Ascending aorta (tissue), 2 donors: ENCODE data around the gene SNX25. TPM values are rescaled to one million over a fixed set of nuclear protein-coding genes. Genes with fewer than 3 reads are reported as not detected.

Experiments
- DNase-seq, 2 donors: peaks; one replicate each; pipeline ENCODE4 v3.0.0-alpha.2; 2019; ENCODE audit warnings: low spot score in 2 of 2
- H3K27ac ChIP-seq, 2 donors: fragments of 200-600 bp; sonication (generic); one replicate each; pipeline ENCODE4 v1.5.1; 2016 to 2017; ENCODE audit warnings: mild to moderate bottlenecking in 1 of 2
- H3K27me3 ChIP-seq: fragments of 200-600 bp; sonication (generic); one replicate; pipeline ENCODE4 v1.5.1; 2017
- H3K36me3 ChIP-seq, 2 donors: fragments of 200-600 bp; sonication (generic); one replicate each; pipeline ENCODE4 v1.5.1; 2016
- H3K4me1 ChIP-seq, 2 donors: fragments of 200-600 bp; sonication (generic); one replicate each; pipeline ENCODE4 v1.5.1; 2016 to 2017; ENCODE audit warnings: mild to moderate bottlenecking in 1 of 2
- H3K4me3 ChIP-seq, 2 donors: fragments of 200-600 bp; sonication (generic); one replicate each; pipeline ENCODE4 v1.5.1; 2016 to 2017; ENCODE audit warnings: mild to moderate bottlenecking in 1 of 2
- H3K9me3 ChIP-seq, 2 donors: fragments of 200-600 bp; sonication (generic); one replicate each; pipeline ENCODE4 v1.5.1; 2016
- CTCF ChIP-seq, 3 experiments: fragments of 200-600 bp in 2 of 3; fragments of 450-650 bp in 1 of 3; sonication (generic) in 2 of 3; IDR thresholded peaks; one replicate each; pipeline ENCODE4 v1.5.1; 2016 to 2019; ENCODE audit warnings: antibody characterized with exemption in 3 of 3, mild to moderate bottlenecking in 1 of 3, moderate library complexity in 1 of 3
- intact Hi-C: fragments of 100-400 bp; cut with DNase I; formaldehyde crosslinking; loops from one replicate; pipeline ENCODE4 v1.15.1; 2023
- total RNA-seq: library from RNA; depleted of rRNA; stranded (reverse); fragments of >200 nt; gene quantifications from one replicate; pipeline ENCODE4 v1.1.0, GENCODE V29; 2016

The SNX25 gene
- total RNA-seq: 18.7 TPM

GRCh38 chr4:185209031-185209851 is at the start of gene SNX25:
TSS of gene SNX25 (plus strand) at chr4:185209598. CDS start at chr4:185209827, 229 bp downstream.
- peak; percentile 58 to 93 for DNase-seq
- no peaks in the 10 kb centered on the region for H3K36me3 ChIP-seq
- intact Hi-C loops: loop anchor here (5.0 to 10.0 kb wide), 3 partner anchors 78 to 986 kb away; partner anchors contain the start of genes CYP4V2 and UFSP2
- H3K4me3 ChIP-seq: peak within 1 kb of the TSS; percentile 63 to 86
- H3K9me3 ChIP-seq: no peaks in the 10 kb centered on the region
- peaks cover 0 to 14% of the 10 kb centered on the region in 2 donors for H3K4me1 ChIP-seq
- TF ChIP-seq CTCF (IDR thresholded peaks at IDR 0.05): peak in 1 of 3 experiments; percentile 39
- H3K27ac ChIP-seq: peak within 1 kb of the TSS; percentile 84 to 95
- no peaks in the 10 kb centered on the region for H3K27me3 ChIP-seq

DNA sequence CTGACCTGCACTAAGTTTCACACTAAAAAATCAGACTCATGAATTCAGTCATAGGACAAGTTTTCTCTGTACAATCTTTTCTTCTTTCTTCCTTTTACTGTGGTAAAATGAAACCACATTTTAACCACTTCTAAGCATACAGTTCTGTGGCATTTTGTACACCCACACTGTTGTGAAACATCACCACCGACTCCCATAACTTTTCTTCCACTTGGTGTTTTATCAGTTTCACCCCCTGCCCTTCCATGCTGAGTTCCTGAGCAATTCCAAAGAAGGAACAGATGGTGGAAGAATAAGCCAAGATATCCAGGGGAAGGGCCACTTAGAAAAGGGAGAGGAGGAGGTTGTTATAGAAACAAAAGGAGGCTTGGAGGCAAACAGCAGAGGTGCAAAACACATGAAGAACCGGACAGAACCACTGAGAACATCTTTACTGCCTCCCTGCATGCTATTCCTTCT is 43.8 kb upstream of the SNX25 start:
- intact Hi-C loops: no loop called here
- TF ChIP-seq CTCF (IDR thresholded peaks at IDR 0.05): peak in 1 of 3 experiments; percentile 13
- H3K4me1 ChIP-seq: no peaks in the 10 kb centered on the region
- peaks cover 21 to 28% of the 10 kb centered on the region in 2 donors for H3K36me3 ChIP-seq
- no peak overlapping the region for H3K4me3 ChIP-seq
- H3K27me3 ChIP-seq: no peaks in the 10 kb centered on the region
- DNase-seq: no peak
- peak overlapping the region in 1 of 2 donors; percentile 14 for H3K27ac ChIP-seq
- H3K9me3 ChIP-seq: no peaks in the 10 kb centered on the region

DNA sequence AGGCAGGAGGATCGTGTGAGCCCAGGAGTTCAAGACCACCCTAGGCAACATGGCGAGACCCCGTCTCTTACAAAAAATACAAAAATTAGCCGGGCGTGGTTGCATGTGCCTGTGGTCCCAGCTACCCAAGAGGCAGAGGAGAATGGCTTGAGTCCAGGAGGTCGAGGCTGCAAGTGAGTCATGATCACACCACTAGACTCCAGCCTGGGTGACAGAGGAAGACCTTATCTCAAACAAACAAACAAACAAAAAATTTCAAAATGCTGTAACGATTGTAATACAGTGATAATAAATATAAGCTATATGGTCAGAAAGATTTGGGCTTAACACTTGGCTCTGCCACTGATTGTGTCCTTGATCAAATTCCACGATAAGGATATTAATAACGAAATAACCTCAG is 42.2 kb upstream of the SNX25 start:
- H3K27me3 ChIP-seq: no peaks in the 10 kb centered on the region
- no peak for DNase-seq
- no peaks in the 10 kb centered on the region for H3K9me3 ChIP-seq
- no peaks in the 10 kb centered on the region for H3K4me1 ChIP-seq
- no peak overlapping the region for H3K27ac ChIP-seq
- no peak for TF ChIP-seq CTCF (IDR thresholded peaks at IDR 0.05)
- intact Hi-C loops: no loop called here
- H3K36me3 ChIP-seq: peaks cover 17 to 19% of the 10 kb centered on the region in 2 donors
- no peak overlapping the region for H3K4me3 ChIP-seq

GRCh38 chr4:185171373-185172071 is 37.9 kb upstream of the SNX25 start:
- Histone ChIP-seq H3K4me1 (peaks cover 0 to 22% of the 10 kb centered on the region in 2 donors), H3K27ac (peak overlapping the region in 1 of 2 donors; percentile 2), H3K9me3 (no peaks in the 10 kb centered on the region), H3K27me3 (no peaks in the 10 kb centered on the region), H3K4me3 (no peak overlapping the region), H3K36me3 (peaks cover 9 to 15% of the 10 kb centered on the region in 2 donors)
- no peak for TF ChIP-seq CTCF (IDR thresholded peaks at IDR 0.05)
- intact Hi-C loops: loop anchor here (10.0 kb wide), 1 partner anchor 527 kb away; the partner anchor contains the start of genes CASP3 and PRIMPOL
- no peak for DNase-seq

DNA sequence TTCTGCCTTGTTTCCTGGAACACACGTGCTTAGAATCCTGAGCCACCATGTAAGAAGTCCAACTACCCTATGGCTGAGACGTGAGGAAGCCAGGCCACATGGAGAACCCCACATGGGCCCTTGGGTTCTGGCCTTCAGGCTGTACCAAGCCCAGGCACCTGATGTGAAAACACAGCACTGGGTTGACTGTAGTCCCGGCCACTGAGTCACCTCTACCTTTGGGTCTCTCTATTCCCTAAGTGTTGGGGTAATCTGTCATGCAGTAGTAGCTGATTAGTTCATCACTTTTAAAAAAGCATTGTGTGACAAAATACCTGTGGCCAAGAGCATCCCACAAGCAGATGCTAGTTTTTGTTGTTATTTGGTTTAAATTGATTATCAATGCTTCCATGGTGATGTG is 29.9 kb upstream of the SNX25 start:
- intact Hi-C loops: loop anchor here (10.0 kb wide), 1 partner anchor 535 kb away; the partner anchor contains the start of genes CASP3 and PRIMPOL
- no peaks in the 10 kb centered on the region for H3K27me3 ChIP-seq
- DNase-seq: no peak
- TF ChIP-seq CTCF (IDR thresholded peaks at IDR 0.05): no peak
- H3K36me3 ChIP-seq: no peaks in the 10 kb centered on the region
- H3K4me3 ChIP-seq: no peak overlapping the region
- no peaks in the 10 kb centered on the region for H3K9me3 ChIP-seq
- peak overlapping the region; percentile 69 to 70 for H3K27ac ChIP-seq
- H3K4me1 ChIP-seq: peaks cover 0 to 48% of the 10 kb centered on the region in 2 donors
